Measurements from ENCODE around the gene HACD1. TPM values are rescaled to one million over a fixed set of nuclear protein-coding genes. Genes with fewer than 3 reads are reported as not detected.

The HACD1 gene
- 10 to 100 TPM; 83.6 to 90.6 TPM for total RNA-seq

GRCh38 chr10:17617031-17617911 is at the start of gene HACD1:
HACD1 (minus strand) TSS chr10:17617374; CDS start chr10:17617339, 35 bp downstream.

GRCh38 chr10:17643755-17644484 is 26.7 kb upstream of the HACD1 start, which contains the start of gene STAM:
STAM (plus strand) TSS chr10:17644151; CDS start chr10:17644340, 189 bp downstream.

Small RNA genes lying within 50 kb of the gene (small RNA-seq; reads per million reads assigned to genes)
- 0 reads per million in 2 donors for gene AC069542.2

Other genes with a start within 250 kb of the HACD1 start
- 10 to 100 TPM; 28.0 to 41.3 TPM for gene ST8SIA6, start 162.8 kb downstream of the HACD1 start, total RNA-seq
- 100 to 1,000 TPM in 1 of 2 donors, 10 to 100 TPM in 1; 84.3 to 123 TPM for gene STAM, start 26.8 kb upstream of the HACD1 start, total RNA-seq
- under 1 TPM; 0.67 to 0.69 TPM for gene TMEM236, start 134.8 kb upstream of the HACD1 start, total RNA-seq
- under 1 TPM; under 0.01 to 0.34 TPM for gene MRC1, start 192.0 kb upstream of the HACD1 start, total RNA-seq